GM19351 (cell line): ENCODE results near the gene FLAD1.

Experiments used
- ATAC-seq: cut with Tn5 transposase; IDR thresholded peaks from one replicate; pipeline ENCODE4 v1.9.1; 2021; ENCODE audit warnings: mild to moderate bottlenecking, moderate library complexity; ENCODE audit not compliant: unreplicated experiment

FLAD1 gene

DNA sequence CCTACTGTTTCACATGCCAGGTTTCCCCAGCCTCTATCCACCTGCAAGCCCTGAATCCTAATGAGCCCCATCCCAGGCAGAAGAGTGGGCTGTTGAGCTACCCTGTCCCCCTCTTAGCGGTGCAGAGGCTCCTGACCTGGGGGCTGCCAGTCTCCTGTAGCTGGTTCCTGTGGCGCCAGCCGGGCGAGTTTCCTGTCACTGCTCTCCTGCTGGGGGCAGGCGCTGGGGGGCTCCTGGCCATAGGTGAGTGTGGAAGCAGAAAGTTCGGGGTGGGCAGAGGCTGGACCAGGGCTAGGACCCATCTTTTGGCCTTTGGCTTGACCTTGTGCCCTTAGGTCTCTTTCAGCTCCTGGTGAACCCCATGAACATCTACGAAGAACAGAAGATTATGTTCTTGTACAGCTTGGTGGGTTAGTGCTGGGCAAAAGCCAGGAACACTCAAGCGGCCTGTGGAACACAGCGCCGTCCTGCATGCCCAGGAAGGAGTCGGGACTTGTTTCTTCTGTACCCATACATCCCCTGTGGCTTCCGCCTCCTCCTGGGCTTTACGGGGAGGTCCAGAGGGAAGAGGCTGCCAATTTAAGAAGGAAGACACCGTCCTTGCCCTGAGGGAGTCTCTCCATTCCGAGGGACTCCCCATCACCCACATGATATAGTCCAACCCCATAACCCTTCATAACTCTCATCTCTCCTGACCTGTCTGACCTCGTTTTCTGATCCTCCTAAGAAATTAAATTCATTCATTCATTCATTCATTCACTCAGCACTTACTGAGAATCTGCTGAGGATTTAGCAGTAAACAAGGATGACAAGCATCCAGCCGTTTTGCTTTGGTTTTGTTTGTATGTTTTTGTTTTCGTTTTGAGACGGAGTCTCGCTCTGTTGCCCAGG lies 51.4 kb downstream of the FLAD1 start:
- ATAC-seq: no peak

DNA sequence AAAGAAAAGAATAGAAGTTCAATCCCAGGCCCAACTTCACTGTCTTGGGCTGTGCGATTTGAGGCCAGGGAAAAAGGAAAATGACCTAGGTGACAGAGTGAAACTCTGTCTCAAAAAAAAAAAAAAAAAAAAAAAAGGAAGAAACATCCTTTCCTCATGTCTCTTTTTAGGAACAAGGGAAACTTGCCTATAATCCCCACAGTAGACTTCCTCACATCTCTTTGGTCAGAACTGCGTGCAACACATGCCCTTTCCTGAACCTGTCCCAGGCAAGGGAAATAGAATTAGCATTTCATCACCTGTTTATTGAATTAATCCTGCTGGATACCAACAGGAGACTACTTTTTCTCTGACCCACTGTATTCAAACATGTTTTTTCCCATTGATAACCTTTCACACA lies 52.8 kb downstream of the FLAD1 start:
- ATAC-seq: no peak

DNA sequence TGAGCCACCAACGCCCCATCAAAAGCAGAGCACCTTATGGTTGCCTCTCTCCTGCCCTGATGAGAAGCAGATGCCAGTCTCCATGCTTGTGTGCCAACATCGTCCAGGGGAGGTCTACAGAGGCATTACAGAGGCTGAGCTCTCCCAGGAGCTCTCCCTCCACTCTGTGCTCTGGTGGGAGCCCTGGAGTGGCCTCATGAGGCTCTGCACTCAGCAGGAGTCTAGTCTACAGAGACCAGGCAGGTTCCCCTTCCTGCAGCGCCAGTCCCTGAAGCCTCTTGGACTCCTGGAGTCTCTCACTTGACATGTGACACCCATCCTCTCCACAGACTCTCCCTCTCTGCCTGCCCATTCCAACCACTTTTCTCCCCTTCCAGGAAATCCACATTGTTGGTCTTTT lies 53.9 kb downstream of the FLAD1 start:
- ATAC-seq: no peak

DNA sequence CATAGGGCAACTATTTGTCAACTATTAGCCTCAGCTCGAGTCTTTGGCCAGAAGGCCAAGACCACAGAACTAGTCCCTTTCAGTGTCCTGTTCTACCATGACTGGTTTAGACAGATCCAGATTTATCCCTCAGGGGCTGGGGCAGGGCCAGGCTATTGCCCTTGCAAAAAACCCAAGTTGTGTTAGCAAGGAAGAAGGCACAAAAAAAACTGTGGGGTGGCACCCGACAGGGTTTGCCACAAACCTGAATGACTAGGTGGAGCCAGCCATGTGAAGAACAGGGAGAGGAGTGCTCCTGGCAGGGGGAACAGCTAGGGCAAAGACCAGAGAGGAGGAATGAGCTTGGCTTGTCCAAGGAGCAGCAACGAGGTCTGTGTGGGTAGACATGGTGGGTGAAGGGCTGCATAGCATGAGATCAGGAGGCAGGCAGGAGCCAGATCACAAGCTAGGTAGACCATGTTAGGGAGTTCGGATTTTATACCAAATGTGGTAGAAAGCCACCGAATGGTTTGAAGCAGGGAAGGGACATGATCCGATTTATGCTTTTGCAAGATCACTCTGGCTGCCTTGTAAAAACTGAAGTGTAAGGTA lies 54.8 kb downstream of the FLAD1 start:
- no peak for ATAC-seq

DNA sequence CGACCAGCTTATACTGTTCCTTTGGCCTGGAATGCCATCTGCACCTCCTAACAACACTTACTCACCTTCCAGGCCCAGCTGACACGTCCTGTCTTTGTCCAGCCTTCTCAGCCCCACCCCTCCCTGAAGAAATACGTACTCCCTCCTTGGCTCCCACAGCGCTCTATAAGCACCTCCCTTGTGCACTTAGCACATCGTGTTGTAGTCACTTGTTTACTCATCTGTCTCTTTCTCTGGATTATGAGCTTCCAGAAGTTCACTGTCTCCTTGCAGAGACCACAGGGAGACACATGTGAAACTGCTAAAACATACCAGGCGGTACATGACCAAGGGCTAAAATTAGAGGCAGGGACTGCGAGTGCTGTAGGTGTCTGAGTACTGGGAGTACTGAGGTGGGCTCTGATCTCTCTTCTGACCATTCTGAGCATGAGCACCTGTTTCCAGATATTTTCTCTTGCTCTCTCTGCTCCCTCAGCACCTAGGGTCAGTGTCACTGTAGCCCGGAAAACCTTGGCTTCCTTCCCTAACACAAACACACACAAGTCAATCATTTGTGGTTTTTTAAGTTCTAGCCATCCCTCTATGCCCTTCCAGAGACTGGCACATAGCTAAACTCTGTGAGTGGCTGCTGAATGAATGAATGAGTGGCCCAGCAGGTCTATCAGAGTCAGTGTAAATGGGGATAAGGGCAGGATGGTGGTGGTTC lies 55.6 kb downstream of the FLAD1 start:
- no peak for ATAC-seq

DNA sequence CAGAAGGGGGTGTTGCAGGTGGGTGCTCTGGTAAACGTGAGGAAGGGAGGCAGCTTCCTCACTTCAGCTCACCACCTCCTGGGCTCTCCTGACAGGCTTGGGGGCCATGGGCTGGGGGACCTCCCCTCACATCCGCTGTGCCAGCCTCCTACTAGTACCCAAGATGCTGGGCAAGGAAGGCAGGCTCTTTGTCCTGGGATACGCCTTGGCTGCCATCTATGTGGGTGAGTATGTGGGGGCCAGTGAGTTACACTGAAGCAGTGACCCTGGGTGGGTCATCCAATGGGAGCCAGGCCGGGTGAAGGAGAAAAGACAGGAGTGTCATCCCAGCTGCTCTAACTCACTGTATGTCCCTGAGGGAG lies 56.1 kb downstream of the FLAD1 start:
- ATAC-seq: no peak

DNA sequence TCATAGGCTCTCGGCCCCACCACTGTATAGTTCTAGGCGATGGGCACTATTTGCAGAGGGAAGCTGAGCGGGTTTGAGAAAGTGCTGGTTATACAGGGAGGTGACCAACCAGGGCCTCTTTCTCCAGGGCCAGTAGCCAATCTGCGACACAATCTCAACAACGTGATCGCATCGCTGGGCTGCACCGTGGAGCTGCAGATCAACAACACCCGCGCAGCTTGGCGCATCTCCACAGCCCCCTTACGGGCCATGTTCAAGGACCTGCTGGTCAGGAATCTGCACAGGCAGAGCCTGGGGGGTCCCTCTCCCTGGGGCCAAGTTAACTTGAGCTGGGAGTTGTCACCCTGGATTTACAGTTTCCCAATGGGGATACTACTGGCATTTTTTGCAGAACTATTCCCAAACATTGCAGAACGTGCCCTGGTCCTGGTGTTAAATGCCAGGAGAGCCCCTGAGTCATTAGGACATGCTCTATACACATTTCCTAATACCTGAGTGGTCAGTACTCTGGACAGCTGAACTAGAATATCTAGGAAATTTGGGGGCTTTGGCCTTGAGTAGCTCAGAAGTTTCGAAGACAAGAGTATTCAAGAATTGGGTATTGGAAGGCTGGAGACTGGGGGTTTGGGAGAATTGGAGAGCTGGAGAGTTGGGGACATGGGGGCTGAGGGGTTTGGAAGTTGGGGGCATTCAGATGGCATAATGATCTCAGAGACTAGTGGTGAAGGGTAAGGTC lies 57.4 kb downstream of the FLAD1 start:
- no peak for ATAC-seq
